IPS DF 6.9 (cell line): Measurements from ENCODE around the gene PRRT4.

Source experiments
- DNase-seq: peaks from one replicate; pipeline ENCODE4 v3.0.0-alpha.2; 2013; ENCODE audit warnings: low read depth, low spot score
- H3K27ac ChIP-seq: one replicate; pipeline ENCODE4 v1.5.1; 2013; ENCODE audit warnings: low read length, control low read depth
- H3K27me3 ChIP-seq: 2 replicates; pipeline ENCODE4 v1.6.1; 2013; ENCODE audit warnings: mild to moderate bottlenecking, low read length; ENCODE audit not compliant: control insufficient read depth, insufficient read depth
- H3K36me3 ChIP-seq: 2 replicates; pipeline ENCODE4 v1.6.1; 2013; ENCODE audit warnings: low read length; ENCODE audit not compliant: control insufficient read depth, insufficient read depth
- H3K4me1 ChIP-seq: 2 replicates; pipeline ENCODE4 v1.6.1; 2013; ENCODE audit warnings: low read length; ENCODE audit not compliant: control insufficient read depth, insufficient read depth
- H3K4me3 ChIP-seq: 2 replicates; pipeline ENCODE4 v1.5.1; 2013; ENCODE audit warnings: mild to moderate bottlenecking, low read length
- H3K9me3 ChIP-seq: 2 replicates; pipeline ENCODE4 v1.6.1; 2013; ENCODE audit warnings: low read length, inconsistent platforms; ENCODE audit not compliant: control insufficient read depth, insufficient read depth
- WGBS: extraction: QIAGEN DNeasy Blood & Tissue Kit; methylation state at CpG from one replicate; pipeline ENCODE4 v1.1.7; 2013; ENCODE audit warnings: mixed read lengths, missing lambda C conversion rate; ENCODE audit not compliant: insufficient read length, insufficient coverage; 5-methylcytosine and 5-hydroxymethylcytosine counted together

The PRRT4 gene

GRCh38 chr7:128359336-128359735 lies 2.2 kb downstream of the PRRT4 start:
- H3K36me3 ChIP-seq, result no peaks in the 10 kb centered on the region
- H3K27me3 ChIP-seq, result peaks cover 37% of the 10 kb centered on the region
- H3K4me3 ChIP-seq, result no peak overlapping the region
- no peaks in the 10 kb centered on the region for H3K9me3 ChIP-seq
- H3K27ac ChIP-seq, result no peak overlapping the region
- no peak for DNase-seq
- 0 out of 2 replicates have a peak, but pooled peaks cover 4% of the 10 kb centered on the region for H3K4me1 ChIP-seq
- no CpG with 5 or more reads among the region's 12 CpGs for WGBS

GRCh38 chr7:128358233-128358632 lies 3.3 kb downstream of the PRRT4 start:
- 0 out of 2 replicates have a peak, but pooled peaks cover 4% of the 10 kb centered on the region for H3K4me1 ChIP-seq
- H3K36me3 ChIP-seq, result no peaks in the 10 kb centered on the region
- no peaks in the 10 kb centered on the region for H3K9me3 ChIP-seq
- peaks cover 31% of the 10 kb centered on the region for H3K27me3 ChIP-seq
- no CpG with 5 or more reads among the region's 1 CpG for WGBS
- no peak overlapping the region for H3K27ac ChIP-seq
- no peak overlapping the region for H3K4me3 ChIP-seq
- DNase-seq, result no peak

- Histone ChIP-seq H3K27me3 (peaks cover 28% of the 10 kb centered on the region), H3K9me3 (no peaks in the 10 kb centered on the region), H3K36me3 (no peaks in the 10 kb centered on the region), H3K4me1 (peaks cover 4% of the 10 kb centered on the region; the same call in 1 of the 2 replicates), H3K27ac (no peak overlapping the region), H3K4me3 (no peak overlapping the region)
- no peak for DNase-seq
- no CpG with 5 or more reads among the region's 6 CpGs for WGBS
Measured at GRCh38 chr7:128357217-128357613, 4.3 kb downstream of the PRRT4 start.

- WGBS, result no CpG with 5 or more reads among the region's 2 CpGs
- Histone ChIP-seq H3K27me3 (peaks cover 23% of the 10 kb centered on the region; the same call in 1 of the 2 replicates), H3K36me3 (no peaks in the 10 kb centered on the region), H3K4me3 (no peak overlapping the region), H3K27ac (no peak overlapping the region), H3K9me3 (no peaks in the 10 kb centered on the region), H3K4me1 (peaks cover 3% of the 10 kb centered on the region; the same call in 1 of the 2 replicates)
- DNase-seq, result no peak
Measured at GRCh38 chr7:128356546-128357216, 4.8 kb downstream of the PRRT4 start.

- Histone ChIP-seq H3K4me3 (no peak overlapping the region), H3K36me3 (no peaks in the 10 kb centered on the region), H3K4me1 (peaks cover 4% of the 10 kb centered on the region; the same call in 1 of the 2 replicates), H3K27ac (no peak overlapping the region), H3K9me3 (no peaks in the 10 kb centered on the region), H3K27me3 (peaks cover 31% of the 10 kb centered on the region; the same call in 1 of the 2 replicates)
- DNase-seq, result no peak
- WGBS, result no CpG with 5 or more reads among the region's 1 CpG
Measured at GRCh38 chr7:128353610-128354009, 7.9 kb downstream of the PRRT4 start.

- Histone ChIP-seq H3K27ac (no peak overlapping the region), H3K27me3 (peaks cover 31% of the 10 kb centered on the region; the same call in 1 of the 2 replicates), H3K4me1 (peaks cover 4% of the 10 kb centered on the region; the same call in 1 of the 2 replicates), H3K9me3 (no peaks in the 10 kb centered on the region), H3K36me3 (no peaks in the 10 kb centered on the region), H3K4me3 (no peak overlapping the region)
- no CpG with 5 or more reads among the region's 3 CpGs for WGBS
- no peak for DNase-seq
Measured at GRCh38 chr7:128353189-128353588, 8.3 kb downstream of the PRRT4 start.

- no peak overlapping the region for H3K4me3 ChIP-seq
- H3K27me3 ChIP-seq, result peaks cover 31% of the 10 kb centered on the region; the same call in 1 of the 2 replicates
- no peak overlapping the region for H3K27ac ChIP-seq
- no peak for DNase-seq
- WGBS, result no CpG with 5 or more reads among the region's 8 CpGs
- H3K9me3 ChIP-seq, result no peaks in the 10 kb centered on the region
- peaks cover 4% of the 10 kb centered on the region; the same call in 1 of the 2 replicates for H3K4me1 ChIP-seq
- no peaks in the 10 kb centered on the region for H3K36me3 ChIP-seq
Measured at GRCh38 chr7:128352636-128353035, 8.9 kb downstream of the PRRT4 start.

GRCh38 chr7:128352153-128352537 lies 9.3 kb downstream of the PRRT4 start:
- no peaks in the 10 kb centered on the region for H3K9me3 ChIP-seq
- no peaks in the 10 kb centered on the region for H3K36me3 ChIP-seq
- no peak overlapping the region for H3K4me3 ChIP-seq
- DNase-seq, result no peak
- WGBS, result no CpG with 5 or more reads among the region's 34 CpGs
- H3K27me3 ChIP-seq, result peaks cover 31% of the 10 kb centered on the region; the same call in 1 of the 2 replicates
- peaks cover 3% of the 10 kb centered on the region; the same call in 1 of the 2 replicates for H3K4me1 ChIP-seq
- H3K27ac ChIP-seq, result no peak overlapping the region

GRCh38 chr7:128351296-128352152 lies 10.0 kb downstream of the PRRT4 start:
- DNase-seq, result no peak
- peak overlapping the region; percentile 2; the same call in 1 of the 2 replicates for H3K4me3 ChIP-seq
- H3K27me3 ChIP-seq, result peaks cover 31% of the 10 kb centered on the region; the same call in 1 of the 2 replicates
- no CpG with 5 or more reads among the region's 97 CpGs for WGBS
- H3K4me1 ChIP-seq, result peaks cover 3% of the 10 kb centered on the region; the same call in 1 of the 2 replicates
- H3K36me3 ChIP-seq, result no peaks in the 10 kb centered on the region
- no peak overlapping the region for H3K27ac ChIP-seq
- H3K9me3 ChIP-seq, result no peaks in the 10 kb centered on the region

- WGBS, result no CpG with 5 or more reads among the region's 35 CpGs
- H3K4me1 ChIP-seq, result peaks cover 3% of the 10 kb centered on the region; the same call in 1 of the 2 replicates
- H3K27me3 ChIP-seq, result peaks cover 31% of the 10 kb centered on the region; the same call in 1 of the 2 replicates
- H3K36me3 ChIP-seq, result no peaks in the 10 kb centered on the region
- no peak overlapping the region for H3K27ac ChIP-seq
- no peak overlapping the region for H3K4me3 ChIP-seq
- no peaks in the 10 kb centered on the region for H3K9me3 ChIP-seq
- no peak for DNase-seq
Measured at GRCh38 chr7:128350708-128351295, 10.7 kb downstream of the PRRT4 start.
